NCI-H1694 treated with DMSO at 0.1 percent for 48 hours (cell line): ENCODE data around the gene KIR2DL4.
"Not testable (repeated sequence)": the region's sequence is repeated elsewhere in the genome, so short reads cannot be mapped to it uniquely, and the experiment has no call there.

Experiments
- DNase-seq: peaks from one replicate; lab custom pipeline; 2025; lab: John Stamatoyannopoulos, UW

Gene KIR2DL4

DNA sequence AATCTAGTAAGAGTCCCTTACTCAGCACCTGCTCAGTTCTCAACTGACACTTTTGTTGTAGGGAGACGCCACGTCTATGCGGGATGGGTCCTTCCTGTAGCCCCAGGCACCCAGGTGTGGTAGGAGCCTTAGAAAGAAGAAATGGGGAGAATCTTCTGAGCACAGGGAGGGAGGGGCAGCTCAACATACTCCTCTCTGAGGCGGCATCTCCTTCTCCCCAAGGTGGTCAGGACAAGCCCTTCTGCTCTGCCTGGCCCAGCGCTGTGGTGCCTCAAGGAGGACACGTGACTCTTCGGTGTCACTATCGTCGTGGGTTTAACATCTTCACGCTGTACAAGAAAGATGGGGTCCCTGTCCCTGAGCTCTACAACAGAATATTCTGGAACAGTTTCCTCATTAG is 1.2 kb downstream of the KIR2DL4 start:
- no peak for DNase-seq

DNA sequence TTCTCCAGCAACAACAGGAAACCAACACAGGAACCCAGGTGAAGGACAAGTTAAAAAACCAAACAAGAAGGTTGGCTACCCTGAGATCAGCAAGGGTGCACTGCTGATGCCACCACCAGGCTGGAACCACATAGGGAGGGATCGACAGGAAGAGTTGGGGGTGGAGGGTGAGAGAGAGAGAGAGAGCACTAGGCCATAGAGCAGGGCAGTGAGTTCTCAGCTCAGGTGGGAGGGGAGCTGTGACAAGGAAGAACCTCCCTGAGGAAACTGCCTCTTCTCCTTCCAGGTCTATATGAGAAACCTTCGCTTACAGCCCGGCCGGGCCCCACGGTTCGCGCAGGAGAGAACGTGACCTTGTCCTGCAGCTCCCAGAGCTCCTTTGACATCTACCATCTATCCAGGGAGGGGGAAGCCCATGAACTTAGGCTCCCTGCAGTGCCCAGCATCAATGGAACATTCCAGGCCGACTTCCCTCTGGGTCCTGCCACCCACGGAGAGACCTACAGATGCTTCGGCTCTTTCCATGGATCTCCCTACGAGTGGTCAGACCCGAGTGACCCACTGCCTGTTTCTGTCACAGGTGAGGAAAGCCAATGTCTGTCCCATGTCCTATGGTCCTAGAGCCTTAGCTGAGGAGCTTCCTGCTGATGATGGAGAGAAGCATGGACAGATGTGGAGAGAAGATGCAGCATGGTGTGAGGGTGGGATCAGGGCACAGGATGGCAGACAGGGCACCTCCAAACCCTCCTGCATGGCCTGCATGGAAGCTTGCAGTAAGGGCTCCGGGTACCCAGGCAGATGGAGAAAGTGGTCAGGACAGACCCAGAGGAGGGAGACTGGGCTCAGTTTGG is 2.5 kb downstream of the KIR2DL4 start:
- DNase-seq, result no peak

DNA sequence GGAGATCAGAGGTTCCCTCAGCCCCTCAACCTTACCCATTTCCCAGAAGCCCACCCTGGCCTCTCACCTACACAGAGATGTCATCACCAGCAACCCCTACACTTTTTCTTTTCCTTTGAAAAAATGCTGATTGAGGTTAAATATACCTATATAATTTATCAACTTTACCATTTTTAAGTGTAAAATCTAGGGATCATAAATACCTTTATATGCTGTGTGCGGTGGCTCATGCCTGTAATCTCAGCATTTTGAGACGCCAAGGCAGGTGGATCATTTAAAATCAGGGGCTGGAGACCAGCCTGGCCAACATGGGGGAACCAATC is 3.1 kb downstream of the KIR2DL4 start:
- no peak for DNase-seq

DNA sequence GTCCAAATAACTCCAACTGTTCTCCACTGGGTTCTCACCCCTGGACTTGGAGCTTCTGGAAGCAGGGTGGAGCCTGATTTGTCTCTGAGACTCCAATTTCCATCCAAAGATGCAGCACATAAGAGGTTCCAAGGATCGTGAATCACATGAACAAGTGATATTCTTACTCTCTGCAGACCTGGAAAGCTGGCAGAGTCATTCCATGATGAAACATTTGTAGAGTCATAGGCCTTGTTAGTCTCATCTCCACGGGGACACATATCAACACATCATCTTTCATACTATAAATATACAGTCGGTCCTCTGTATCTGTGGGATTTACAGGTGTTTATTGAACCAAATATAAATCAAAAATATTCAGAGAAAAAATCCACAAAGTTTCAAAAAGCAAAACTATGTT is 11.2 kb downstream of the KIR2DL4 start:
- DNase-seq, result not testable (repeated sequence)

DNA sequence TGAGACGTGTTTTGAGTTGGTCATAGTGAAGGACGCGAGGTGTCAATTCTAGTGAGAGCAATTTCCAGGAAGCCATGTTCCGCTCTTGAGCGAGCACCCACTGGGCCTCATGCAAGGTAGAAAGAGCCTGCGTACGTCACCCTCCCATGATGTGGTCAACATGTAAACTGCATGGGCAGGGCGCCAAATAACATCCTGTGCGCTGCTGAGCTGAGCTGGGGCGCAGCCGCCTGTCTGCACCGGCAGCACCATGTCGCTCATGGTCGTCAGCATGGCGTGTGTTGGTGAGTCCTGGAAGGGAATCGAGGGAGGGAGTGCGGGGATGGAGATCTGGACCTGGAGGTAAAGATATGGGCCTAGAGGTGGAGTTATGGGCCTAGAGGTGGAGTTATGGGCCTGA is 12.8 kb downstream of the KIR2DL4 start, which contains the start of gene KIR3DL1:
KIR3DL1 (plus strand) TSS at position 218 of the 400 bp plus-strand sequence.
- not testable (repeated sequence) for DNase-seq

DNA sequence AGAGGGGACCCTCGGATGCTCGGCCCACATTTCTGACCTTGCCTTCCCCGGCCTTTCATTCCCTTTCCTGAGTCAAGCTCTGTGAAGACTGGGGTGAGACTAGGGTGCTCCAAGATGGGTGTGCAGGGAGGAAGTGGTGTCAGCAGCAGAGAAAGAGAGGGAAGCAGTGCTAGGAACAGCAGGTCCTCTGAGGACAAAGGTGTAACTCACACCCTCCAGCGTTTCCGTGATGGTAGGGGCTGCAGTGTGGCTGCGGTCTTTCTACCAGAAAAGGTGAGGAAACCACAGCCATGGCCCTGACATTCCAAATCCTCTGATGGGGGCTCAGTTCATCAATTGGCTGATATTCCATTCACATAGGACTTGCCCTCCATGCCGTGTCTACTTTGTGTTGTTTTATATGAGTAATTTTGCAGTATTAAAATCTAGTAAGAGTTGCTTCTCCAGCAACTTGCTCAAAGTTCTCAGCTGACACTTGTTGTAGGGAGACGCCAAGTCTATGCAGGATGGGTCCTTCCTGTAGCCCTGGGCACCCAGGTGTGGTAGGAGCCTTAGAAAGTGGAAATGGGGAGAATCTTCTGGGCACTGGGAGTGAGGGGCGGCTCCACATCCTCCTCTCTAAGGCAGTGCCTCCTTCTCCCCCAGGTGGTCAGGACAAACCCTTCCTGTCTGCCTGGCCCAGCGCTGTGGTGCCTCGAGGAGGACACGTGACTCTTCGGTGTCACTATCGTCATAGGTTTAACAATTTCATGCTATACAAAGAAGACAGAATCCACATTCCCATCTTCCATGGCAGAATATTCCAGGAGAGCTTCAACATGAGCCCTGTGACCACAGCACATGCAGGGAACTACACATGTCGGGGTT is 14.5 kb downstream of the KIR2DL4 start:
- no peak for DNase-seq

DNA sequence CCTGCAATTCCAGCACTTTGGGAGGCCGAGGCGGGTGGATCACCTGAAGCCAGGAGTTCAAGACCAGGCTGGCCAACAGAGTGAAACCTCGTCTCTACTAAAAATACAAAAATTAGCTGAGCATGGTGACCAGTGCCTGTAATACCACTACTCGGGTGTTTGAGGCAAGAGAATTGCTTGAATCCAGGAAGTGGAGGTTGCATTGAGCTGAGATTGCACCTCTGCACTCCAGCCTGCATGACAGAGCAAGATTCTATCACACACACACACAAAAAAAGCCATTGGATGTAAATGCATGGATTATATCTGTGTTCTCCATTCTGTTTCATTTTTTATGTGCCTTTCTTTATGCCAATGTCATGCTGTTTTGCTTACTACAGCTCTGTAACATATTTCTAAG is 21.0 kb downstream of the KIR2DL4 start:
- not testable (repeated sequence) for DNase-seq

DNA sequence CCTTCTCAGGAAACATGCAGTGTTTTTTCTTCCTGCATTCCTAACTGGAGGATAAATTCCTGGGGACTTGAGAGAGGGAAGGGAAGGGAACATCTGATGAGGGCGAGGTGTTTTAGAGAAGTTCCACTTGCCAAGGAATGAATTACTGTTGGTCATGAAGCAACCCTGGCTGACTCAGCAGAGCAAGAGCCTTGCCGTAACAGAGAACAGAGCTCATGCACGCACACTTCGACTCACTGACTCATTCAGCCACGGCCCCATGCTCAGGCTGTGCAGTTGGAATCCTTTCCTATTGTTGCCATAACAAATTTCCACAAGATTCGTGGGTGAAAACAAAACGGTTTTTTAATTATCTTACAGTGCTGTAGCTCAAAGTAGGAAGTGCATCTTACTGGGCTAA is 21.9 kb downstream of the KIR2DL4 start:
- not testable (repeated sequence) for DNase-seq

DNA sequence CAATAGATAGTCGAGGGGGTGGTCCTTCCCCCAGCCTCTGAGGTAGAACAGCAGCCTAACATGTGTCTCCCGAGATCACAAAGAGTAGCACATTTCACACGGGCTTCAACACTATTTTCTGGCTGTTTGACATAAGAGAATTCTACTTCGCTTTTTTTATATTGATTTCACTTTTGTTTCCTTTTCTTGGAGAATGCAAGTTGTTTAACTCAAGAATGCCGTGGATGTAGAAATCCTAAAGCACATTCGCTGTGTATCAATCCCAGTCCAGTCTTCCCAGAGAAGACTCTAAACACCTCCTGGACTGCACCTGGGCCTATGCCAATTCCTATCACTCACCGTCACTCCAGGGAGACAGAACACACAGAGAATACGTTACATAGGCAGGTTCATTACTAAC is 24.7 kb downstream of the KIR2DL4 start:
- not testable (repeated sequence) for DNase-seq

DNA sequence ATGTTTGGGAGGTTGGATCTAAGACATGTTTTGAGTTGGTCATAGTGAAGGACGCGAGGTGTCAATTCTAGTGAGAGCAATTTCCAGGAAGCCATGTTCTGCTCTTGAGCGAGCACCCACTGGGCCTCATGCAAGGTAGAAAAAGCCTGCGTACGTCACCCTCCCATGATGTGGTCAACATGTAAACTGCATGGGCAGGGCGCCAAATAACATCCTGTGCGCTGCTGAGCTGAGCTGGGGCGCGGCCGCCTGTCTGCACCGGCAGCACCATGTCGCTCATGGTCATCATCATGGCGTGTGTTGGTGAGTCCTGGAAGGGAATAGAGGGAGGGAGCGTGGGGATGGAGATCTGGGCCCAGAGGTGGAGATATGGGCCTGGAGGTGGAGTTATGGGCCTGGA is 29.1 kb downstream of the KIR2DL4 start, which contains the start of gene KIR2DS4:
KIR2DS4 (plus strand) TSS at position 181 of the 400 bp plus-strand sequence.
- not testable (repeated sequence) for DNase-seq

DNA sequence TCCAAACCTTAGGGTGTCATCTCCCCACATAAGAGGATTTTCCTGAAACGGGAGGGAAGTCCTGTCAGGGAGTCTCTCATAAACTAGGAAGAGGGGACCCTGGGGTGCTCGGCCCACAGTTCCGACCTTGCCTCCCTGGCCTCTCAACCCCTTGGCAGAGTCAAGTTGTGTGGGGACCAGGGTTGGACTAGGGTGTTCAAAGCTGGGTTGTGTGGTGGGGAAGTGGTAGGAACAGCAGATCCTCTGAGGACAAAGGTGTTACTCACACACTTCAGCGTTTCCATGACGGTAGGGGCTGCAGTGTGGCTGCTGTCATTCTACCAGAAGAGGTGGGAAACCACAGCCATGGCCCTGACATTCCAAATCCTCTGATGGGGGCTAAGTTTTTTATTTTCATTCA is 31.7 kb downstream of the KIR2DL4 start:
- not testable (repeated sequence) for DNase-seq

DNA sequence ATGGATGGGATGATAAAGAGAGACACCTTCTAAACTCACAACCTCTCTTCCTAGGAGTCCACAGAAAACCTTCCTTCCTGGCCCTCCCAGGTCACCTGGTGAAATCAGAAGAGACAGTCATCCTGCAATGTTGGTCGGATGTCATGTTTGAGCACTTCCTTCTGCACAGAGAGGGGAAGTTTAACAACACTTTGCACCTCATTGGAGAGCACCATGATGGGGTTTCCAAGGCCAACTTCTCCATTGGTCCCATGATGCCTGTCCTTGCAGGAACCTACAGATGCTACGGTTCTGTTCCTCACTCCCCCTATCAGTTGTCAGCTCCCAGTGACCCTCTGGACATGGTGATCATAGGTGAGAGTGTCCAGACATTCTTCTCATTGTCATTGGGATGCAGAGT is 34.1 kb downstream of the KIR2DL4 start:
- not testable (repeated sequence) for DNase-seq

DNA sequence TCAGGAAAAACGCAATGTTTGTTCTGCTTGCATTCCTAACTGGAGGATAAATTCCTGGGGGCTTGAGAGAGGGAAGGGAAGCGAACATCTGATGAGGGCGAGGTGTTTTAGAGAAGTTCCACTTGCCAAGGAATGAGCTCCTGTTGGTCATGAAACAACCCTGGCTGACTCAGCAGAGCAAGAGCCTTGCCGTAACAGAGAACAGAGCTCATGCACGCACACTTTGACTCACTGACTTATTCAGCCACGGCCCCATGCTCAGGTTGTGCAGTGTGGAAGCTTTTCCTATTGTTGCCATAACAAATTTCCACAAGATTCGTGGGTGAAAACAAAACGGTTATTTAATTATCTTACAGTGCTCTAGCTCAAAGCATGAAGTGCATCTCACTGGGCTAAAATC is 39.8 kb downstream of the KIR2DL4 start:
- not testable (repeated sequence) for DNase-seq

DNA sequence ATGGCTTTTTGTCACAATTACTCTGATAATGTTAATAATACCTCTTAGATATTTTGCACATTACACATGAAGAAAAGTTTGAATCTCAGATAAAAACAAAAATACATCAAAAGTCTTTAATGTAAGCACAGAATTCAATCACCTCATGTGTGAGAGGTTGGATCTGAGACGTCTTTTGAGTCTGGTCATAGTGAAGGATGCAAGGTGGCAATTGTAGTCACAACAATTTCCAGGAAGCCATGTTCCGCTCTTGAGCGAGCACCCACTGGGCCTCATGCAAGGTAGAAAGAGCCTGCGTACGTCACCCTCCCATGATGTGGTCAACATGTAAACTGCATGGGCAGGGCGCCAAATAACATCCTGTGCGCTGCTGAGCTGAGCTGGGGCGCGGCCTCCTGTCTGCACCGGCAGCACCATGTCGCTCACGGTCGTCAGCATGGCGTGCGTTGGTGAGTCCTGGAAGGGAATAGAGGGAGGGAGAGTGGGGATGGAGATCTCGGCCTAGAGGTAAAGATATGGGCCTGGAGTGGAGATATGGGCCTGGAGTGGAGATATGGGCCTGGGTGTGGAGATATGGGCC is 46.7 kb downstream of the KIR2DL4 start, which contains the start of gene KIR3DL2:
KIR3DL2 (plus strand) TSS at position 383 of the 580 bp plus-strand sequence; CDS start at position 416, 33 bp downstream.
- DNase-seq, result not testable (repeated sequence)

DNA sequence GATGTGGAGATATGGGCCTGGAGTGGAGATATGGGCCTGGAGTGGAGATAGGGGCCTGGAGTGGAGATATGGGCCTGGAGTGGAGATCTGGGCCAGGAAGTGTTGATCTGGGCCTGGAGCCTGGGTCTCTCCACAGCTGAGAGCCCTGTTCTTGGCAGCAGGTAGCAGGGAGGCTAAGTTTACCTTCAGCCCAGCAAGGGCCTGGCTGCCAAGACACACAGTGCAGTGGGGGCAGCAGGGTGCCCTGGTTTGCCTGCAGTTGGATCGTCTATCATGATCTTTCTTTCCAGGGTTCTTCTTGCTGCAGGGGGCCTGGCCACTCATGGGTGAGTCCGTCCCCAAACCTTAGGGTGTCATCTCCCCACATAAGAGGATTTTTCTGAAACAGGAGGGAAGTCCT is 47.5 kb downstream of the KIR2DL4 start:
- no peak for DNase-seq

DNA sequence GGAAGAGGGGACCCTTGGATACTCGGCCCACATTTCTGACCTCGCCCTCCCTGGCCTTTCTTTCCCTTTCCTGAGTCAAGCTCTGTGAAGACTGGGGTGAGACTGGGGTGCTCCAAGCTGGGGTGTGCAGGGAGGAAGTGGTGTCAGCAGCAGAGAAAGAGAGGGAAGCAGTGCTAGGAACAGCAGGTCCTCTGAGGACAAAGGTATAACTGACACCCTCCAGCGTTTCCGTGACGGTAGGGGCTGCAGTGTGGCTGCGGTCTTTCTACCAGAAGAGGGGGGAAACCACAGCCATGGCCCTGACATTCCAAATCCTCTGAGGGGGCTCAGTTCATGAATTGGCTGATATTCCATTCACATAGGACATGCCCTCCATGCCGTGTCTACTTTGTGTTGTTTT is 47.9 kb downstream of the KIR2DL4 start:
- no peak for DNase-seq

DNA sequence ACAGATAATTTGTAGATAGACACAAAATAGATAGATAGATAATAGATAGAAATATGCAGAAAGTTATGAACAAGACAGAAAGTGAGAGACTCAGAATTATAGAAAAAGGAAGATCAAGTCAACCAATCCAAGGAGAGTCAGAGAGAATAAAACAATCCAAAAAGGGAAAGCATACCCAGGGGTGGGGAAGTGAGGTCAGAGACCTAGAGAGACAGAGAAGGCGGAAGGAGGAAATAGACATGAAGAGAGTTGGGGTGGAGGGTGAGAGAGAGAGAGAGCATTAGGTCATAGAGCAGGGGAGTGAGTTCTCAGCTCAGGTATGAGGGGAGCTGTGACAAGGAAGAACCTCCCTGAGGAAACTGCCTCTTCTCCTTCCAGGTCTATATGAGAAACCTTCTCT is 51.8 kb downstream of the KIR2DL4 start:
- not testable (repeated sequence) for DNase-seq

DNA sequence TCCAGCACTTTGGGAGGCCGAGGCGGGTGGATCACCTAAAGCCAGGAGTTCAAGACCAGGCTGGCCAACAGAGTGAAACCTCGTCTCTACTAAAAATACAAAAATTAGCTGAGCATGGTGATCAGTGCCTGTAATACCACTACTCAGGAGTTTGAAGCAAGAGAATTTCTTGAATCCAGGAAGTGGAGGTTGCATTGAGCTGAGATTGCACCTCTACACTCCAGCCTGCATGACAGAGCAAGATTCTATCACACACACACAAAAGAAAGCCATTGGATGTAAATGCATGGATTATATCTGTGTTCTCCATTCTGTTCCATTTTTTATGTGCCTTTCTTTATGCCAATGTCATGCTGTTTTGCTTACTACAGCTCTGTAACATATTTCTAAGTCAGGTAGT is 55.1 kb downstream of the KIR2DL4 start:
- DNase-seq, result not testable (repeated sequence)

DNA sequence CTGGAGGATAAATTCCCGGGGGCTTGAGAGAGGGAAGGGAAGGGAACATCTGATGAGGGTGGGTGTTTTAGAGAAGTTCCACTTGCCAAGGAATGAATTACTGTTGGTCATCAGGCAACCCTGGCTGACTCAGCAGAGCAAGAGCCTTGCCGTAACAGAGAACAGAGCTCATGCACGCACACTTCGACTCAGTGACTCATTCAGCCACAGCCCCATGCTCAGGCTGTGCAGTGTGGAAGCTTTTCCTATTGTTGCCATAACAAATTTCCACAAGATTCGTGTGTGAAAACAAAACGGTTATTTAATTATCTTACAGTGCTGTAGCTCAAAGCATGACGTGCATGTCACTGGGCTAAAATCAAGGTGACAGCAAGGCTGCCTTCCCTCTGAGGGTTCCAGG is 56.0 kb downstream of the KIR2DL4 start:
- not testable (repeated sequence) for DNase-seq

DNA sequence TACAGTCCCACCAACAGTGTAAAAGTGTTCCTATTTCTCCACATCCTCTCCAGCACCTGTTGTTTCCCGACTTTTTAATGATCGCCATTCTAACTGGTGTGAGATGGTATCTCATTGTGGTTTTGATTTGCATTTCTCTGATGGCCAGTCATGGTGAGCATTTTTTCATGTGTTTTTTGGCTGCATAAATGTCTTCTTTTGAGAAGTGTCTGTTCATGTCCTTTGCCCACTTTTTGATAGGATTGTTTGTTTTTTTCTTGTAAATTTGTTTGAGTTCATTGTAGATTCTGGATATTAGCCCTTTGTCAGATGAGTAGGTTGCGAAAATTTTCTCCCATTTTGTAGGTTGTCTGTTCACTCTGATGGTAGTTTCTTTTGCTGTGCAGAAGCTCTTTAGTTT is 60.0 kb downstream of the KIR2DL4 start:
- not testable (repeated sequence) for DNase-seq
